Stimulated activated CD8-positive, alpha-beta memory T cell treated with anti-CD3 and anti-CD28 coated beads, Interleukin-12 subunit alpha, Interleukin-12 subunit beta, amount 100 ng/mL, for 24 hours (primary cell): ENCODE results near the gene MBLAC1.
"Not testable (repeated sequence)": the region's sequence is repeated elsewhere in the genome, so short reads cannot be mapped to it uniquely, and the experiment has no call there.

Source experiments
- DNase-seq: peaks from one replicate; pipeline ENCODE4 v3.0.0-alpha.2; 2020; ENCODE audit errors: extremely low read depth

Gene MBLAC1

GRCh38 chr7:100124301-100125230 is 2.2 kb upstream of the MBLAC1 start:
- no peak for DNase-seq

GRCh38 chr7:100126239-100126930 is 382 bp upstream of the MBLAC1 start:
- DNase-seq: no peak

GRCh38 chr7:100127866-100128636 is 1.3 kb downstream of the MBLAC1 start:
- DNase-seq: no peak

GRCh38 chr7:100128637-100128963 is 1.8 kb downstream of the MBLAC1 start:
- no peak for DNase-seq

GRCh38 chr7:100130220-100130607 is 3.4 kb downstream of the MBLAC1 start:
- not testable (repeated sequence) for DNase-seq

GRCh38 chr7:100130608-100131453 is 4.1 kb downstream of the MBLAC1 start:
- DNase-seq: peak; percentile 41

- no peak for DNase-seq
Measured at GRCh38 chr7:100132126-100132525, 5.4 kb downstream of the MBLAC1 start.

- no peak for DNase-seq
Measured at GRCh38 chr7:100132697-100133151, 6.0 kb downstream of the MBLAC1 start.

- DNase-seq: no peak
Measured at GRCh38 chr7:100137851-100138760, 11.3 kb downstream of the MBLAC1 start.

GRCh38 chr7:100141555-100141949 is 14.8 kb downstream of the MBLAC1 start:
- DNase-seq: no peak

- DNase-seq: no peak
Measured at GRCh38 chr7:100142461-100142860, 15.7 kb downstream of the MBLAC1 start.

GRCh38 chr7:100146350-100146749 is 19.6 kb downstream of the MBLAC1 start:
- DNase-seq: not testable (repeated sequence)

- no peak for DNase-seq
Measured at GRCh38 chr7:100147278-100147677, 20.5 kb downstream of the MBLAC1 start.

GRCh38 chr7:100148225-100148558 is 21.4 kb downstream of the MBLAC1 start:
- DNase-seq: no peak

- DNase-seq: peak; percentile 95
Measured at GRCh38 chr7:100148559-100149328, 22.0 kb downstream of the MBLAC1 start, which contains the start of gene LAMTOR4. Gene LAMTOR4, plus strand, starts transcription at chr7:100148918. Its CDS starts 55 bp downstream, at chr7:100148973.

GRCh38 chr7:100152404-100152803 is 25.6 kb downstream of the MBLAC1 start:
- DNase-seq: no peak

GRCh38 chr7:100152937-100153666 is 26.3 kb downstream of the MBLAC1 start:
- no peak for DNase-seq

- no peak for DNase-seq
Measured at GRCh38 chr7:100153708-100154535, 27.2 kb downstream of the MBLAC1 start.
